Activated CD4-positive, alpha-beta T cell treated with anti-CD3 and anti-CD28 coated beads, Interleukin-2, amount 10 ng/mL, durations not matched to agents 7 days and 5 days (primary cell): Measurements from ENCODE around the gene SHISAL2A. TPM values are rescaled to one million over a fixed set of nuclear protein-coding genes. Genes with fewer than 3 reads are reported as not detected.

ENCODE experiments used
- CTCF ChIA-PET: fragments of 350-600 bp; sonication (Branson Sonifier 250); formaldehyde crosslinking; loops from one replicate; lab custom pipeline; 2021; ENCODE audit warnings: antibody characterized with exemption; lab: Charles Lee
- POLR2A ChIA-PET: fragments of 350-600 bp; sonication (Branson Sonifier 250); formaldehyde crosslinking; loops from one replicate; lab custom pipeline; 2021; ENCODE audit warnings: antibody characterized with exemption; lab: Charles Lee
- DNase-seq: peaks from one replicate; pipeline ENCODE4 v3.0.0-alpha.2; 2020
- H3K27ac Mint-ChIP-seq: one replicate; pipeline ENCODE4 v1.8.0; 2021; ENCODE audit warnings: mild to moderate bottlenecking, moderate library complexity, mixed read lengths
- H3K27me3 Mint-ChIP-seq: one replicate; pipeline ENCODE4 v1.8.0; 2021; ENCODE audit warnings: mixed read lengths
- H3K36me3 Mint-ChIP-seq: one replicate; pipeline ENCODE4 v1.8.0; 2021; ENCODE audit warnings: low read depth, mixed read lengths
- H3K4me1 Mint-ChIP-seq: one replicate; pipeline ENCODE4 v1.8.0; 2021; ENCODE audit warnings: mixed read lengths
- H3K4me3 Mint-ChIP-seq: one replicate; pipeline ENCODE4 v1.8.0; 2021; ENCODE audit warnings: mild to moderate bottlenecking, moderate library complexity, mixed read lengths
- H3K9me3 Mint-ChIP-seq: one replicate; pipeline ENCODE4 v1.8.0; 2021; ENCODE audit warnings: mixed read lengths
- total RNA-seq, 2 experiments: library from RNA; stranded (reverse); gene quantifications; one replicate each; pipeline ENCODE4 v1.2.3, GENCODE V29; 2021

The SHISAL2A gene
- total RNA-seq, 2 experiments from 2014 or later = 8.2 TPM

- ChIA-PET CTCF (interaction anchor here (0.6 to 2.9 kb wide), 4 partner anchors 8 to 53 kb away, joined by 3 to 15 read pairs (median 6); no protein-coding TSS in a partner anchor), POLR2A (no interaction called here)
- Mint-ChIP-seq H3K4me3 (no peak overlapping the region), H3K27ac (no peak overlapping the region), H3K36me3 (peaks cover 6% of the 10 kb centered on the region), H3K27me3 (peaks cover 2% of the 10 kb centered on the region), H3K4me1 (peaks cover 19% of the 10 kb centered on the region), H3K9me3 (peaks cover 2% of the 10 kb centered on the region)
- DNase-seq = no peak
These were observed 4.2 kb upstream of the SHISAL2A start for GRCh38 chr1:52628614-52629324.

DNA sequence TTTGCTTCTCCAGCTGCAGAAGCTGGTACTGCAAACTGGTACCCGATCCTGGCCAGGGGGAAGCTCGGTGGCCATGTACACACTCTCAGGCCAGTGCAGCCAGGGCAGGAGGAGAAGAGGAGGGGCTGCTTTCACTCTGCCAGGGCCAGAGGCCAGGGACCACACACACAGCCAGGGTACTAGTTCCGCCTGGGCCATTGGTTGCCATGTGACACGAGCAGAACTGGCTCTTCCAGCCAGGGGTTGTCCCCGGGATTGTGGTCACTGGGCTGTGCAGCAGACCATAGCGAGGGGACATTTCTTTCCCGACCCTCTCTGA, 3.7 kb upstream of the SHISAL2A start:
- peaks cover 4% of the 10 kb centered on the region for H3K9me3 Mint-ChIP-seq
- peaks cover 11% of the 10 kb centered on the region for H3K36me3 Mint-ChIP-seq
- H3K27me3 Mint-ChIP-seq = peaks cover 5% of the 10 kb centered on the region
- no peak overlapping the region for H3K27ac Mint-ChIP-seq
- POLR2A ChIA-PET = no interaction called here
- no peak overlapping the region for H3K4me3 Mint-ChIP-seq
- no peak for DNase-seq
- H3K4me1 Mint-ChIP-seq = peaks cover 24% of the 10 kb centered on the region
- CTCF ChIA-PET = interaction anchor here (0.7 kb wide), 1 partner anchor 76 kb away, joined by 3 read pairs; no protein-coding TSS in a partner anchor

DNA sequence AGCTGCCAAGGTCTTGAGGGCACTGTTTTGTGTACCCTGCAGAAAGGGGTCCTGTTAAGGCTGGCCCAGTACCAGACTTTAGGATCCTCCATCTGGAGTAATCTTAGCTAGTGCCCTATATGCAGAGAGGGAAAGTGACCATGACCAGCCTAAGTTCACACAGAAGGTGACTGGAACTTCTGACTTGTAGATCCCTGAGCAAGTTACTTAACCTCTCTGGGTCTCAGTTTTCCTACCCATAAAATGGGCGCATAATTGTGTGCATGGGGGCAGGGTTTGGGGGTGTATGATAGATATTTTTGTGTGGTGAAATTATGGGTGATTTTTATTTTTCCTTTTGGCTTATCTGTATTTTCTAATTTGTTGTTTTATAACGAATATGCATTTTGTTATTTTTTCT, 3.3 kb upstream of the SHISAL2A start:
- H3K27ac Mint-ChIP-seq = no peak overlapping the region
- peaks cover 28% of the 10 kb centered on the region for H3K4me1 Mint-ChIP-seq
- peaks cover 6% of the 10 kb centered on the region for H3K9me3 Mint-ChIP-seq
- ChIA-PET POLR2A (no interaction called here), CTCF (interaction anchor here (0.7 kb wide), 2 partner anchors 76 to 824 kb away, joined by 3 read pairs; no protein-coding TSS in a partner anchor)
- H3K36me3 Mint-ChIP-seq = peaks cover 14% of the 10 kb centered on the region
- H3K4me3 Mint-ChIP-seq = no peak overlapping the region
- DNase-seq = no peak
- peaks cover 5% of the 10 kb centered on the region for H3K27me3 Mint-ChIP-seq

GRCh38 chr1:52631759-52632331, 1.1 kb upstream of the SHISAL2A start:
- DNase-seq = no peak
- H3K27me3 Mint-ChIP-seq = peaks cover 5% of the 10 kb centered on the region
- H3K4me3 Mint-ChIP-seq = peak overlapping the region; percentile 43
- peaks cover 12% of the 10 kb centered on the region for H3K9me3 Mint-ChIP-seq
- ChIA-PET POLR2A (no interaction called here), CTCF (interaction anchor here (1.0 kb wide), 1 partner anchor 54 kb away, joined by 3 read pairs; no protein-coding TSS in a partner anchor)
- H3K36me3 Mint-ChIP-seq = peaks cover 24% of the 10 kb centered on the region
- peaks cover 47% of the 10 kb centered on the region for H3K4me1 Mint-ChIP-seq
- peak overlapping the region; percentile 81 for H3K27ac Mint-ChIP-seq

GRCh38 chr1:52633291-52633754, 355 bp downstream of the SHISAL2A start:
- Mint-ChIP-seq H3K4me1 (peaks cover 62% of the 10 kb centered on the region), H3K9me3 (peaks cover 13% of the 10 kb centered on the region), H3K27me3 (peaks cover 5% of the 10 kb centered on the region), H3K27ac (peak overlapping the region; percentile 87), H3K36me3 (peaks cover 27% of the 10 kb centered on the region), H3K4me3 (peak overlapping the region; percentile 73)
- POLR2A ChIA-PET = no interaction called here
- DNase-seq = peak; percentile 18
- CTCF ChIA-PET = interaction anchor here (0.9 to 1.4 kb wide), 3 partner anchors 10 to 18 kb away, joined by 3 read pairs; no protein-coding TSS in a partner anchor

DNA sequence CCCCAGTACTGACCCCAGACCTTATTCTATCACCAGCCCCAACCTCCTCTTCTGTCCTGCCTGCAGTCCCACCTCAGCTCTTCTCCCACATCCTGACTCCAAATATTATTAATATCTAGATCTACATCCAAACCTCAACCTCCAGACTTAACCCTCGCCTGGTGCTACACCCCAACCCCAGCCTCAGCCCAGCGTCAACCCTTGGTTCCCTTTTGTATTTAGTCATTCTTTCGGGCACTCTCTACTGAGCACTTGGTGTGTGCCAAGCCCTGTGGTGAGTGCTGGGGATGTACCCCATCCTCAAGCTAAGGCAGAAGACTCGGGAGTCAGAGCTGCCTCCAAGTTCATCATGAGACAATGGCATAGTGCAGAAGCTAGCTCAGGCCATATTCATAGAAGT, 1.1 kb downstream of the SHISAL2A start:
- ChIA-PET POLR2A (no interaction called here), CTCF (interaction anchor here (0.6 to 1.4 kb wide), 4 partner anchors 10 to 266 kb away, joined by 3 to 5 read pairs (median 4); no protein-coding TSS in a partner anchor)
- H3K36me3 Mint-ChIP-seq = peaks cover 28% of the 10 kb centered on the region
- peak overlapping the region; percentile 73 for H3K4me3 Mint-ChIP-seq
- H3K27ac Mint-ChIP-seq = peak overlapping the region; percentile 87
- peaks cover 69% of the 10 kb centered on the region for H3K4me1 Mint-ChIP-seq
- no peak for DNase-seq
- H3K9me3 Mint-ChIP-seq = peaks cover 14% of the 10 kb centered on the region
- peaks cover 5% of the 10 kb centered on the region for H3K27me3 Mint-ChIP-seq

GRCh38 chr1:52635321-52636089, 2.5 kb downstream of the SHISAL2A start:
- CTCF ChIA-PET = interaction anchor here (0.6 to 2.0 kb wide), 2 partner anchors 22 to 249 kb away, joined by 3 to 7 read pairs; no protein-coding TSS in a partner anchor
- Mint-ChIP-seq H3K27ac (peak overlapping the region; percentile 76), H3K4me1 (peaks cover 73% of the 10 kb centered on the region), H3K27me3 (peaks cover 5% of the 10 kb centered on the region), H3K36me3 (peaks cover 34% of the 10 kb centered on the region), H3K9me3 (peaks cover 17% of the 10 kb centered on the region), H3K4me3 (no peak overlapping the region)
- POLR2A ChIA-PET = no interaction called here
- DNase-seq = no peak

GRCh38 chr1:52636721-52637695, 4.0 kb downstream of the SHISAL2A start:
- Mint-ChIP-seq H3K4me3 (peak overlapping the region; percentile 58), H3K36me3 (peaks cover 38% of the 10 kb centered on the region), H3K27me3 (peaks cover 3% of the 10 kb centered on the region), H3K4me1 (peaks cover 75% of the 10 kb centered on the region), H3K27ac (peak overlapping the region; percentile 97), H3K9me3 (peaks cover 22% of the 10 kb centered on the region)
- POLR2A ChIA-PET = no interaction called here
- CTCF ChIA-PET = interaction anchor here (0.5 to 2.0 kb wide), 5 partner anchors 8 to 23 kb away, joined by 3 to 7 read pairs (median 3); no protein-coding TSS in a partner anchor
- peak; percentile 82 for DNase-seq

- H3K36me3 Mint-ChIP-seq = peaks cover 42% of the 10 kb centered on the region
- ChIA-PET POLR2A (no interaction called here), CTCF (interaction anchor here (0.7 to 1.4 kb wide), 2 partner anchors 9 to 20 kb away, joined by 3 read pairs; no protein-coding TSS in a partner anchor)
- H3K4me3 Mint-ChIP-seq = peak overlapping the region; percentile 6
- H3K27ac Mint-ChIP-seq = peak overlapping the region; percentile 97
- no peak for DNase-seq
- H3K4me1 Mint-ChIP-seq = peaks cover 71% of the 10 kb centered on the region
- peaks cover 23% of the 10 kb centered on the region for H3K9me3 Mint-ChIP-seq
- H3K27me3 Mint-ChIP-seq = peaks cover 3% of the 10 kb centered on the region
These were observed 5.0 kb downstream of the SHISAL2A start for GRCh38 chr1:52637946-52638345.

DNA sequence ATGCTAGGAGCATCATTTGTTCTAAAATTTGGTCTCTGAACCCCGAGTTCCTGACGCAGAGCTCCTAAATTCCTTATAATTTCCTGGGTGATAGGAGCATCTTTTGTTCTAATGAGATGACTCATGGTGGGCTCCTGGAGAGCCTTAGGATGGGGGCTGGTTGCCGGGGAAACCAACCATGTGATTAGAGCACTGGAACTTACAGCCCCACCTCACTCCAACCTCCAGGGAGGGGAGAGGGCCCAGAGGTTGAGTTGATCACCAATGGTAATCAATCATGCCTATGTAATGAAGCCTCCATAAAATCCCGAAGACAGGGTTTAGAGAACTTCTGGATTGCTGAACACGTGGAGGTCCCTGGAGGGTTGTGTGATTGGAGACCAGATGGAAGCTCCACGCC, 7.7 kb downstream of the SHISAL2A start:
- ChIA-PET CTCF (interaction anchor here (0.7 to 3.2 kb wide), 6 partner anchors 11 to 574 kb away, joined by 3 to 8 read pairs (median 4); no protein-coding TSS in a partner anchor), POLR2A (interaction anchor here (0.6 kb wide), 1 partner anchor 38 kb away, joined by 3 read pairs; no protein-coding TSS in a partner anchor)
- Mint-ChIP-seq H3K9me3 (peaks cover 11% of the 10 kb centered on the region), H3K4me1 (peaks cover 55% of the 10 kb centered on the region), H3K27ac (peak overlapping the region; percentile 48), H3K4me3 (no peak overlapping the region), H3K27me3 (no peaks in the 10 kb centered on the region), H3K36me3 (peaks cover 27% of the 10 kb centered on the region)
- no peak for DNase-seq

- Mint-ChIP-seq H3K36me3 (peaks cover 27% of the 10 kb centered on the region), H3K4me3 (no peak overlapping the region), H3K4me1 (peaks cover 52% of the 10 kb centered on the region), H3K27me3 (no peaks in the 10 kb centered on the region), H3K9me3 (peaks cover 11% of the 10 kb centered on the region), H3K27ac (peak overlapping the region; percentile 38)
- ChIA-PET CTCF (interaction anchor here (1.3 to 3.2 kb wide), 4 partner anchors 10 to 27 kb away, joined by 3 to 8 read pairs (median 4); no protein-coding TSS in a partner anchor), POLR2A (interaction anchor here (0.6 kb wide), 1 partner anchor 38 kb away, joined by 3 read pairs; no protein-coding TSS in a partner anchor)
- no peak for DNase-seq
These were observed 8.3 kb downstream of the SHISAL2A start for GRCh38 chr1:52641307-52641706.
